IMR-90 (cell line): ENCODE data around the gene ZNF735.

ENCODE experiments used
- FOS ChIP-seq: fragments of 150-350 bp; IDR thresholded peaks from 2 replicates; pipeline ENCODE4 v1.6.1; 2016; ENCODE audit warnings: low read depth, low read length
- TF ChIP-seq, protein P1 (sequence below): conservative IDR thresholded peaks from 2 replicates; pipeline ENCODE4 v1.5.1; 2012; ENCODE audit warnings: mild to moderate bottlenecking, low read depth, low read length, improper control_type of control experiment

DNA sequence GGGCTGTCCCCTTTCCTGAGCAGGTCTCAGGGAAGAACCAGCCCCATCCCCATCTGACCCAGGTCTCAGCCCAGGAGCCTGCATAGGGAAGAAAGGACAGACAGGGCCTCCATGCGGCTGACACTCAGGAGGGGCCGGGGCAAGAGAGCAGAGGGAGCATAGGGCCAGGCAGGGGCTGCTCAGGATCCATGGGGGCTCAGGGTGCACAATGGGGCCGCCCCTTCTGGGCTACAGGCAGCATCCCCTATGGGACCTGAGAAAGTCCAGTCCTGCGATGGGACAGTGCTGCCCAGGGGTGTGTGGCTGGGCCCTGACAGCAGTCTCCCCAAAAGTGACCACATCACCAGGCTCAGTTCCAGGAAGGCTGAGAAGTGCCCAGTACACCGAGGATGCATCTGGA, 32.7 kb upstream of the ZNF735 start:
- TF ChIP-seq, protein P1, sequence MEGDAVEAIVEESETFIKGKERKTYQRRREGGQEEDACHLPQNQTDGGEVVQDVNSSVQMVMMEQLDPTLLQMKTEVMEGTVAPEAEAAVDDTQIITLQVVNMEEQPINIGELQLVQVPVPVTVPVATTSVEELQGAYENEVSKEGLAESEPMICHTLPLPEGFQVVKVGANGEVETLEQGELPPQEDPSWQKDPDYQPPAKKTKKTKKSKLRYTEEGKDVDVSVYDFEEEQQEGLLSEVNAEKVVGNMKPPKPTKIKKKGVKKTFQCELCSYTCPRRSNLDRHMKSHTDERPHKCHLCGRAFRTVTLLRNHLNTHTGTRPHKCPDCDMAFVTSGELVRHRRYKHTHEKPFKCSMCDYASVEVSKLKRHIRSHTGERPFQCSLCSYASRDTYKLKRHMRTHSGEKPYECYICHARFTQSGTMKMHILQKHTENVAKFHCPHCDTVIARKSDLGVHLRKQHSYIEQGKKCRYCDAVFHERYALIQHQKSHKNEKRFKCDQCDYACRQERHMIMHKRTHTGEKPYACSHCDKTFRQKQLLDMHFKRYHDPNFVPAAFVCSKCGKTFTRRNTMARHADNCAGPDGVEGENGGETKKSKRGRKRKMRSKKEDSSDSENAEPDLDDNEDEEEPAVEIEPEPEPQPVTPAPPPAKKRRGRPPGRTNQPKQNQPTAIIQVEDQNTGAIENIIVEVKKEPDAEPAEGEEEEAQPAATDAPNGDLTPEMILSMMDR = no peak
- TF ChIP-seq FOS = no peak
